Endodermal cell (in vitro differentiated cells): ENCODE results near the gene TGM4. TPM values are rescaled to one million over a fixed set of nuclear protein-coding genes. Genes with fewer than 3 reads are reported as not detected.

ENCODE experiments used
- DNase-seq: peaks from one replicate; pipeline ENCODE4 v3.0.0-alpha.2; 2017
- H3K27ac ChIP-seq: 2 replicates; pipeline ENCODE4 v1.5.1; 2013; ENCODE audit warnings: mild to moderate bottlenecking, low read depth, low read length, moderate library complexity
- H3K27me3 ChIP-seq: 2 replicates; pipeline ENCODE4 v1.6.1; 2013; ENCODE audit warnings: mild to moderate bottlenecking, low read length, moderate library complexity; ENCODE audit not compliant: insufficient read depth, control insufficient read depth, poor library complexity, severe bottlenecking
- H3K36me3 ChIP-seq: 2 replicates; pipeline ENCODE4 v1.7.0; 2013; ENCODE audit warnings: mild to moderate bottlenecking, low read length, moderate library complexity; ENCODE audit not compliant: control insufficient read depth, insufficient read depth
- H3K4me1 ChIP-seq: one replicate; pipeline ENCODE4 v1.7.0; 2013; ENCODE audit warnings: low read length; ENCODE audit not compliant: control insufficient read depth, insufficient read depth
- H3K4me3 ChIP-seq: 2 replicates; pipeline ENCODE4 v1.5.1; 2013; ENCODE audit warnings: mild to moderate bottlenecking, low read length, moderate library complexity
- H3K9ac ChIP-seq: 2 replicates; pipeline ENCODE4 v1.6.1; 2013; ENCODE audit warnings: mild to moderate bottlenecking, low read length, moderate library complexity; ENCODE audit not compliant: poor library complexity, severe bottlenecking; ENCODE audit errors: extremely low read depth
- H3K9me3 ChIP-seq: 2 replicates; pipeline ENCODE4 v1.6.1; 2013; ENCODE audit warnings: mild to moderate bottlenecking, low read length, moderate library complexity; ENCODE audit not compliant: control insufficient read depth
- H3K27ac Mint-ChIP-seq: 2 replicates; pipeline ENCODE4 v1.8.0; 2020; ENCODE audit warnings: mixed read lengths
- H3K27me3 Mint-ChIP-seq: 2 replicates; pipeline ENCODE4 v1.8.0; 2021; ENCODE audit warnings: mild to moderate bottlenecking, mixed read lengths; ENCODE audit not compliant: insufficient read depth
- H3K36me3 Mint-ChIP-seq: 2 replicates; pipeline ENCODE4 v1.8.0; 2020; ENCODE audit warnings: low read depth, mixed read lengths
- H3K4me1 Mint-ChIP-seq: 2 replicates; pipeline ENCODE4 v1.8.0; 2020; ENCODE audit warnings: mixed read lengths
- H3K4me3 Mint-ChIP-seq: 2 replicates; pipeline ENCODE4 v1.8.0; 2020; ENCODE audit warnings: mild to moderate bottlenecking, moderate library complexity, mixed read lengths
- H3K9me3 Mint-ChIP-seq: 2 replicates; pipeline ENCODE4 v1.8.0; 2020; ENCODE audit warnings: mild to moderate bottlenecking, mixed read lengths
- CTCF ChIP-seq: fragments of 200-600 bp; sonication (generic); conservative IDR thresholded peaks from 2 replicates; pipeline ENCODE4 v1.5.0; 2021; ENCODE audit warnings: antibody characterized with exemption, mild to moderate bottlenecking
- WGBS, 2 experiments: methylation state at CpG; one replicate each; pipeline versions ENCODE4 v1.1.5 to v1.1.7; 2013; ENCODE audit warnings: missing lambda C conversion rate in 2 of 2, mixed read lengths in 1 of 2; ENCODE audit not compliant: insufficient coverage in 1 of 2, insufficient read length in 1 of 2; 5-methylcytosine and 5-hydroxymethylcytosine counted together
- total RNA-seq, 2 donors: library from RNA; stranded (reverse); fragmentation: NEBNext Ultra II Directional in 1 of 2; extraction: Animal tissue kit (Norgen Biotek cat#: 25700) in 1 of 2; gene quantifications; 2 replicates in 1 of 2; 3 replicates in 1 of 2; pipeline ENCODE4 v1.2.1, GENCODE V29; 2021

Gene TGM4
- total RNA-seq, 2 donors from 2014 or later = not detected

GRCh38 chr3:44914936-44915335 lies 40.5 kb downstream of the TGM4 start:
- Mint-ChIP-seq H3K27me3 (peaks cover 3% of the 10 kb centered on the region), H3K9me3 (no peaks in the 10 kb centered on the region), H3K27ac (peak overlapping the region; percentile 66), H3K4me3 (no peak overlapping the region), H3K36me3 (peaks cover 6% of the 10 kb centered on the region), H3K4me1 (peaks cover 5% of the 10 kb centered on the region)
- H3K9me3 ChIP-seq = no peaks in the 10 kb centered on the region
- H3K9ac ChIP-seq = no peak overlapping the region
- 70 to 82% methylated on average over 4 of the region's 4 CpGs for WGBS, 2 experiments
- H3K4me1 ChIP-seq = no peaks in the 10 kb centered on the region
- H3K4me3 ChIP-seq = no peak overlapping the region
- H3K27me3 ChIP-seq = no peaks in the 10 kb centered on the region
- H3K36me3 ChIP-seq = peaks cover 4% of the 10 kb centered on the region
- TF ChIP-seq CTCF = peak; percentile 65
- H3K27ac ChIP-seq = no peak overlapping the region
- DNase-seq = peak; percentile 71

- H3K9me3 Mint-ChIP-seq = no peaks in the 10 kb centered on the region
- H3K4me1 Mint-ChIP-seq = peaks cover 5% of the 10 kb centered on the region
- WGBS, 2 experiments = 93 to 100% methylated on average over 7 to 8 of the region's 8 CpGs
- H3K4me3 Mint-ChIP-seq = no peak overlapping the region
- H3K9me3 ChIP-seq = no peaks in the 10 kb centered on the region
- no peak overlapping the region for H3K4me3 ChIP-seq
- peaks cover 4% of the 10 kb centered on the region for H3K36me3 ChIP-seq
- peaks cover 2% of the 10 kb centered on the region for H3K27me3 Mint-ChIP-seq
- peak; percentile 63 for TF ChIP-seq CTCF
- H3K27ac Mint-ChIP-seq = peak overlapping the region; percentile 66
- no peaks in the 10 kb centered on the region for H3K27me3 ChIP-seq
- H3K4me1 ChIP-seq = no peaks in the 10 kb centered on the region
- H3K9ac ChIP-seq = no peak overlapping the region
- peak; percentile 77 for DNase-seq
- no peak overlapping the region for H3K27ac ChIP-seq
- H3K36me3 Mint-ChIP-seq = peaks cover 11% of the 10 kb centered on the region
These were observed 41.5 kb downstream of the TGM4 start for GRCh38 chr3:44915702-44916438.

GRCh38 chr3:44918087-44918486 lies 43.7 kb downstream of the TGM4 start:
- H3K27ac Mint-ChIP-seq = no peak overlapping the region
- 94% methylated on average over 9 of the region's 12 CpGs; no CpG with 5 or more reads in 1 of the 2 experiments for WGBS, 2 experiments
- Histone ChIP-seq H3K4me3 (no peak overlapping the region), H3K27me3 (no peaks in the 10 kb centered on the region), H3K36me3 (peaks cover 4% of the 10 kb centered on the region), H3K9ac (no peak overlapping the region), H3K4me1 (no peaks in the 10 kb centered on the region), H3K27ac (no peak overlapping the region), H3K9me3 (no peaks in the 10 kb centered on the region)
- H3K9me3 Mint-ChIP-seq = no peaks in the 10 kb centered on the region
- H3K4me1 Mint-ChIP-seq = peaks cover 5% of the 10 kb centered on the region
- H3K27me3 Mint-ChIP-seq = no peaks in the 10 kb centered on the region
- H3K36me3 Mint-ChIP-seq = peaks cover 11% of the 10 kb centered on the region
- DNase-seq = no peak
- H3K4me3 Mint-ChIP-seq = no peak overlapping the region
- TF ChIP-seq CTCF = no peak
